ENCODE data around the gene LFNG.
A peak's percentile ranks its signal among the peaks of the same experiment; 100 is the strongest.

The LFNG gene

GRCh38 chr7:2507917-2508306 is 11.7 kb upstream of the LFNG start:
- Mint-ChIP-seq H3K9me3 (no peaks in the 10 kb centered on the region), H3K4me1 (peaks cover 52% of the 10 kb centered on the region), H3K36me3 (ENCODE audit: low read depth) (no peaks in the 10 kb centered on the region), H3K4me3 (no peak overlapping the region), H3K27me3 (ENCODE audit: low read depth, poor library complexity) (no peaks in the 10 kb centered on the region), H3K27ac (peak overlapping the region; percentile 64)
- TF ChIP-seq CTCF (IDR thresholded peaks at IDR 0.05), result no peak
- DNase-seq, result no peak

DNA sequence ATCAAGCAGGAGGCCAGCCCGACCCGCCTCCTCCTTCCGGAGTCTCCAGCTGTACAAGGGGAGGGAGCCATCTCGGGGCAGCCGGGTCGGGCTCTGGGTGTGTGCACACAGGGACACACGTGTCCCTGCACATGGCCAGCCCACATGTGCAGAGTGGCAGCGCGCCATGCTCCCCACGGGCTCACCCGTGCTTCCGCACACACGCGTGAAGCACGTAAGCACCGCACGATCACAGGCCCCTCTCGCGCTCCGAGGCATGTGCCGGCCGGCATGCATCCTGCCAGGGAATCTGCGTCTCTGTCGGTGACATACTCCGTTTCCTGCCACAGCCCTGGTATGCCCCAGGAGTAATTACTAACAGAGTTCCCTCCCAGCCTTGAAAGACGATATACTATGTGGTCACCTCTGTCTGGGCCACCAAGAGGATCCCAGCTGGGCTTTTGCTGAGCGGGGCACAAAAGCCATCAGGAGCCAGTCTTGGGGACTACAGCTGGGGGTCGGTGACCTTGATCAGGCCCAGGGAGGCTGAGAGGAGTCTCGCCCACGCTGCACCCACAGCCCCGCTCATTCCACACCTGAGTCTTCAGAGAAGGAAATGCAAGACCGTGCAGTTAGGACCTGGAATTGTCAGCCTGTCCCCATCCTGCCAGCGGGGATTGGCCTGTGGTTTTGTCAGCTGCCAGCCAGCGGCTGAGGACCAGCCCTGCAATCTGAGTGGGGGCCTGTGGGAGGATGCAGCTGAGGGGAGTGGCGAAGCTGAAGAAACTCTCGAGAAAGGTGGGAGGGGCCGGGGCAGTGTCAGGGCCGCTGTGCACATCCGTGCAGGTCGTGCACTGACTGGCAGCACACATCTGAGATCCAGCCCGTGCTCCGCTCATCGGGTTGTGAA is 11.0 kb upstream of the LFNG start:
- peak; percentile 71 for DNase-seq
- no peak for TF ChIP-seq CTCF (IDR thresholded peaks at IDR 0.05)
- H3K4me1 Mint-ChIP-seq, result peaks cover 59% of the 10 kb centered on the region
- no peaks in the 10 kb centered on the region for H3K36me3 Mint-ChIP-seq (ENCODE audit: low read depth)
- no peaks in the 10 kb centered on the region for H3K9me3 Mint-ChIP-seq
- H3K27ac Mint-ChIP-seq, result peak overlapping the region; percentile 92
- no peaks in the 10 kb centered on the region for H3K27me3 Mint-ChIP-seq (ENCODE audit: low read depth, poor library complexity)
- peak overlapping the region; percentile 54 for H3K4me3 Mint-ChIP-seq

DNA sequence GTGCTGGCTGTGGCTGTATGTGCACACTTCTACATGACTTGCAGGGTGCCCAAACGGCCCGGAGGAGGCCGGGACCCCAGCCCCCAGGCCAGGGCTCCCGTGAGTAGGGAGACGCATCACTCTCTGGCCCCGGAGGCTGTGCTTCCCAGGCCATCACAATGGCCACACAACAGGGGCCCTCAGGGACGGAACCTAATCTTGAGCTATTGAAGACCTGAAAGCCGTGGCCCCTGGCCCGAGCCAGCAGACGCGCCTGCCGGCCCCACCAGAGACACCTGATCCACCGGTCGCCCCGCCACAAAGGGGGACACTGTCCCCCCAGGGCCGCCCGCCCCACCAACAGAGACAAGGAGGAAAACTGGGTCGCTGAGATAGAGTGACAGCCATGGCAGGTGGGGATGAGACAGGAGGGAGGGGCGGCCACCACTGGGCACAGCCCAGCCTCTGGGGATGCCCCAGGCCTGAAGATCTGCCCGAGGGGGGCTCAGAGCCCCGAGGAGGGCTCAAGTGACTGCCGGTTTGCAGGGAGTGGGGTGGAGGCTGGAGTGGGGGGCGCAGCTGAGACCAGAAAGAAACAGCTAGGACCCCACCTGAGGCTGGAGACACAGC is 10.2 kb upstream of the LFNG start:
- Mint-ChIP-seq H3K9me3 (no peaks in the 10 kb centered on the region), H3K4me3 (no peak overlapping the region), H3K27ac (peak overlapping the region; percentile 74), H3K4me1 (peaks cover 60% of the 10 kb centered on the region), H3K36me3 (ENCODE audit: low read depth) (no peaks in the 10 kb centered on the region), H3K27me3 (ENCODE audit: low read depth, poor library complexity) (no peaks in the 10 kb centered on the region)
- TF ChIP-seq CTCF (IDR thresholded peaks at IDR 0.05), result no peak
- DNase-seq, result no peak

DNA sequence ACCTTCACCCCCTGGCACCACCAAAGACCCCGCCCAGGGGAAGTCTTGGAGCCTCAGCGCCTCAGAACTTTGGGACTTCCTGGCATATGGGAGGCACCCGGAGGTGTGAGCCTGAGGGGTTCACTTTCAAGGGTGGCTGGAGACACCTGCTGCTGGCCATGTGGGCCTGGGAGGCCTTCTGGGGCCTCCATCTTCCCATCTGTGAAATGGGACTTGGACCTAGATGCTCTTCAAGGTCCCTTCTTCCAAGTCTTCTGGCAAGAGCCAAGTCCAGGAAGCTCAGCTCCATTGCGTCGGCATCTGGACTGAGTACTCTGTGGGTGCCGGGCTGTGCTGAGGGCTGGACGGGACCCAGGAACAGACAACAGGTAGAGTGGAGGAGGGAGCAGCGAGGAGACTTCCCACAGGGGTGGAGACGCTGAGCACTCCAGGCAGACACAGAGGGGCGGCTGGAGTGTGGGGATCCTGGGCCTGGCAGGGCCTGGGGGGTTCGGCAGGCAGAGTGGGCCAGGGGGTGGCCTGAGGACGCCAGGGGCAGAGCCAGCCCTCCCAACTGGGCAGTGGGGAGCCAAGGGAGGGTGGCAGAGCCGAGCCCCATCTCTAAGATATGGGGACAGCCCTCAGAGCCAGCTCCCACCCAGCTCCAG is 9.3 kb upstream of the LFNG start:
- no peak overlapping the region for H3K27ac Mint-ChIP-seq
- TF ChIP-seq CTCF (IDR thresholded peaks at IDR 0.05), result no peak
- no peak overlapping the region for H3K4me3 Mint-ChIP-seq
- H3K4me1 Mint-ChIP-seq, result peaks cover 60% of the 10 kb centered on the region
- no peaks in the 10 kb centered on the region for H3K27me3 Mint-ChIP-seq (ENCODE audit: low read depth, poor library complexity)
- H3K9me3 Mint-ChIP-seq, result no peaks in the 10 kb centered on the region
- H3K36me3 Mint-ChIP-seq (ENCODE audit: low read depth), result no peaks in the 10 kb centered on the region
- DNase-seq, result no peak

DNA sequence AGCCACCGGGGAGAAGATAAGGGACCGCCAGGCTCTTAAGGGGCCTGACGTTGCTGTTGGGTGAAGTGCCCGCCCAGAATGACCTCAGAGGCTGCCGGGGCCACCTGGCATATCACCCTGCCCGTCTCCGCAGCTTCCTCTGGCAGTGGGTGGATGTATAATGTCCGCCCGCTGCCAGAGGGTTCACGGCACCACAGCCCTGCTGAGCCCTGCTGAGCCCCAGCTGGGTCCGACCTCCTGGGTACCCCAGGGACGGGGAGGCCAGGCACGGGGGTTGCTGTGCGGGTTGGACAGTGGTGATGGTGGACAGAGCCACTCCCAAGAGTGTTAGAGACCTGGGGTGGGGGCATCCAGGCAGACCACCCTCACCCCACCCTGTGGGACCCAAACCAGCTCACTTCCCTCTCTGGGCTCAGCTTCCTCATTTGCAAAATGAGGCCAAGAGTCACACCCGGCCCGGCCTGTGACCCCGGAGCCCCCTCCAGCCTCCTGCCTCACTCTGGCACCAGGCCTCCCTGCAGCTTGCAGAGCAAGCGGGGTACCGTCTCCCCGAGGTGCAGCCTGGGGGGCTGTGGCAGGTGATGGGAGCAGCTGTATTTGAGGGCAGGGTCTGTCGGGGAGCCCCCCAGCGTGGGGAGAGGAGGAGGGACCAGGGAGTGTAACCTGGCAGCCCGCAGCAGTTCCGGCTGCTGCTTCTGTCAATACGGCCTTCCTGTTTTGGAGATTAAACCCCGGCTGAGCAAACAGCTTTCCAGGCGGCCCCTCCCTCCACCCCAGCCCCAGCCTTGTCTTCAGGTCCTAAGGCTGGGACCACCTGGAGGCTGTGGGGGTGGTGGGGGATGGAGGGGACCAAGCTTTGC is 8.4 kb upstream of the LFNG start:
- no peak overlapping the region for H3K4me3 Mint-ChIP-seq
- H3K27me3 Mint-ChIP-seq (ENCODE audit: low read depth, poor library complexity), result peaks cover 1% of the 10 kb centered on the region
- no peak for DNase-seq
- H3K4me1 Mint-ChIP-seq, result peaks cover 60% of the 10 kb centered on the region
- no peak for TF ChIP-seq CTCF (IDR thresholded peaks at IDR 0.05)
- H3K9me3 Mint-ChIP-seq, result no peaks in the 10 kb centered on the region
- no peaks in the 10 kb centered on the region for H3K36me3 Mint-ChIP-seq (ENCODE audit: low read depth)
- H3K27ac Mint-ChIP-seq, result no peak overlapping the region

All from nephron progenitor cell (in vitro differentiated cells).